GM23338 (cell line): Measurements from ENCODE around the gene HSH2D. TPM values are rescaled to one million over a fixed set of nuclear protein-coding genes. Genes with fewer than 3 reads are reported as not detected.

Experiments used
- ATAC-seq: fragments of 200-7000 bp; cut with Tn5 transposase; 3 replicates; pipeline ENCODE4 v1.9.1; 2020
- DNase-seq: peaks from one replicate; pipeline ENCODE4 v3.0.0-alpha.2; 2015; ENCODE audit warnings: low spot score
- H2AFZ ChIP-seq: fragments of 200-600 bp; sonication (generic); 2 replicates; pipeline ENCODE4 v1.8.0; 2016; ENCODE audit warnings: antibody characterized with exemption, mild to moderate bottlenecking, moderate library complexity
- H3F3A ChIP-seq: fragments of 200-600 bp; sonication (generic); replicated peaks from 2 replicates; pipeline ENCODE4 v1.8.0; 2017; ENCODE audit warnings: antibody characterized with exemption, mixed run types, low read depth
- H3K27ac ChIP-seq: fragments of 200-600 bp; sonication (generic); 2 replicates; pipeline ENCODE4 v1.6.1; 2016; ENCODE audit warnings: low read depth
- H3K27me3 ChIP-seq: fragments of 200-600 bp; sonication (generic); 2 replicates; pipeline ENCODE4 v1.8.0; 2016; ENCODE audit warnings: mild to moderate bottlenecking, mixed run types, moderate library complexity; ENCODE audit not compliant: insufficient read depth
- H3K36me3 ChIP-seq: fragments of 200-600 bp; sonication (generic); 2 replicates; pipeline ENCODE4 v1.8.0; 2016; ENCODE audit warnings: mild to moderate bottlenecking; ENCODE audit not compliant: insufficient read depth
- H3K4me1 ChIP-seq: fragments of 200-600 bp; sonication (generic); 2 replicates; pipeline ENCODE4 v1.8.0; 2016; ENCODE audit warnings: mild to moderate bottlenecking, moderate library complexity; ENCODE audit not compliant: insufficient read depth
- H3K4me2 ChIP-seq: fragments of 200-600 bp; sonication (generic); 2 replicates; pipeline ENCODE4 v1.7.1; 2017; ENCODE audit warnings: mixed run types
- H3K4me3 ChIP-seq: fragments of 200-600 bp; sonication (generic); 2 replicates; pipeline ENCODE4 v1.6.1; 2016; ENCODE audit warnings: mixed run types
- H3K79me2 ChIP-seq: fragments of 200-600 bp; sonication (generic); replicated peaks from 2 replicates; pipeline ENCODE4 v1.8.0; 2017; ENCODE audit warnings: mild to moderate bottlenecking; ENCODE audit not compliant: insufficient read depth
- H3K9me2 ChIP-seq: fragments of 200-600 bp; sonication (generic); 2 replicates; pipeline ENCODE4 v1.8.0; 2017; ENCODE audit not compliant: insufficient read depth
- H4K20me1 ChIP-seq: fragments of 200-600 bp; sonication (generic); replicated peaks from 2 replicates; pipeline ENCODE4 v1.8.0; 2017; ENCODE audit warnings: mild to moderate bottlenecking; ENCODE audit not compliant: insufficient read depth
- H3K27ac Mint-ChIP-seq: 2 replicates; pipeline ENCODE4 v1.8.0; 2020; ENCODE audit warnings: inconsistent platforms, mild to moderate bottlenecking, moderate library complexity, mixed read lengths
- H3K27me3 Mint-ChIP-seq: 3 replicates; pipeline ENCODE4 v1.8.0; 2022; ENCODE audit warnings: low read depth, mild to moderate bottlenecking, moderate library complexity, mixed read lengths, inconsistent platforms; ENCODE audit not compliant: insufficient read depth, poor library complexity
- H3K36me3 Mint-ChIP-seq: 3 replicates; pipeline ENCODE4 v1.8.0; 2021; ENCODE audit warnings: low read depth, mild to moderate bottlenecking, inconsistent platforms, moderate library complexity, mixed read lengths
- H3K4me1 Mint-ChIP-seq: 3 replicates; pipeline ENCODE4 v1.8.0; 2020; ENCODE audit warnings: mild to moderate bottlenecking, inconsistent platforms, mixed read lengths
- H3K4me3 Mint-ChIP-seq: 3 replicates; pipeline ENCODE4 v1.8.0; 2021; ENCODE audit warnings: moderate library complexity, mild to moderate bottlenecking, inconsistent platforms, mixed read lengths
- H3K9me3 Mint-ChIP-seq: 3 replicates; pipeline ENCODE4 v1.8.0; 2020; ENCODE audit warnings: moderate library complexity, mild to moderate bottlenecking, inconsistent platforms, mixed read lengths
- EZH2 ChIP-seq: fragments of 200-600 bp; sonication (generic); IDR thresholded peaks from one replicate; pipeline ENCODE4 v1.8.0; 2017; ENCODE audit warnings: antibody characterized with exemption, mild to moderate bottlenecking, low read depth; ENCODE audit not compliant: unreplicated experiment
- EZH2phosphoT487 ChIP-seq: fragments of 200-600 bp; sonication (generic); IDR thresholded peaks from one replicate; pipeline ENCODE4 v1.8.1; 2018; ENCODE audit warnings: antibody characterized with exemption; ENCODE audit not compliant: unreplicated experiment
- JUNB ChIP-seq: IDR thresholded peaks from one replicate; pipeline ENCODE4 v1.6.1; 2016; ENCODE audit warnings: antibody characterized with exemption; ENCODE audit not compliant: unreplicated experiment
- POLR2AphosphoS5 ChIP-seq: IDR thresholded peaks from 2 replicates; pipeline ENCODE4 v1.6.1; 2016; ENCODE audit warnings: antibody characterized with exemption, low read depth
- REST ChIP-seq: IDR thresholded peaks from one replicate; pipeline ENCODE4 v1.6.1; 2018; ENCODE audit warnings: antibody characterized with exemption; ENCODE audit not compliant: unreplicated experiment
- STAT1 ChIP-seq: IDR thresholded peaks from one replicate; pipeline ENCODE4 v1.6.1; 2016; ENCODE audit warnings: antibody characterized with exemption; ENCODE audit not compliant: unreplicated experiment
- ZNF114 ChIP-seq: fragments of 250-450 bp; sonication (Bioruptor Pico); IDR thresholded peaks from 2 replicates; pipeline ENCODE4 v1.5.0; 2020; ENCODE audit warnings: mild to moderate bottlenecking, moderate library complexity
- ZNF331 ChIP-seq: fragments of 250-450 bp; sonication (Bioruptor Pico); IDR thresholded peaks from 2 replicates; pipeline ENCODE4 v1.5.0; 2020; ENCODE audit warnings: low read depth, mild to moderate bottlenecking, moderate library complexity
- ZNF462 ChIP-seq: fragments of 250-450 bp; sonication (Bioruptor Pico); IDR thresholded peaks from 2 replicates; pipeline ENCODE4 v1.5.0; 2020; ENCODE audit warnings: mild to moderate bottlenecking, moderate library complexity
- polyA plus RNA-seq: library from polyadenylated mRNA; unstranded; fragments of >200 nt; fragmentation: Nextera tagmentation; extraction: Ambion mirVana; gene quantifications from 2 replicates; pipeline ENCODE4 v1.2.1, GENCODE V29; 2016
- total RNA-seq: library from RNA; depleted of rRNA; stranded (reverse); fragments of >200 nt; shearing (Covaris generic); gene quantifications from 2 replicates; pipeline ENCODE4 v1.2.3, GENCODE V29; 2014

HSH2D gene
- total and polyA plus RNA-seq, 2 experiments from 2014 or later, result 0.81 to 1.4 TPM

- DNase-seq (no peak), ATAC-seq (no peak)
- Mint-ChIP-seq H3K36me3 (peaks cover 63% of the 10 kb centered on the region), H3K4me3 (no peak overlapping the region), H3K4me1 (no peaks in the 10 kb centered on the region), H3K27me3 (peaks cover 4% of the 10 kb centered on the region), H3K27ac (no peak overlapping the region), H3K9me3 (no peaks in the 10 kb centered on the region; the same call in 2 of the 3 replicates)
- H4K20me1 ChIP-seq, result peaks cover 3% of the 10 kb centered on the region; the same call in 1 of the 2 replicates
- no peaks in the 10 kb centered on the region for H3K9me2 ChIP-seq
- no peaks in the 10 kb centered on the region for H3K79me2 ChIP-seq
- no peaks in the 10 kb centered on the region for H3F3A ChIP-seq
- no peak for TF ChIP-seq ZNF462 (CRISPR knock-in tag)
- no peak for TF ChIP-seq REST
- no peak for TF ChIP-seq ZNF114
- no peak for TF ChIP-seq POLR2AphosphoS5
- no peak for TF ChIP-seq ZNF331 (CRISPR knock-in tag)
- no peak for TF ChIP-seq STAT1
- TF ChIP-seq EZH2phosphoT487, result no peak
- TF ChIP-seq JUNB, result no peak
- no peak for TF ChIP-seq EZH2
- no peaks in the 10 kb centered on the region for H3K4me1 ChIP-seq
- no peak overlapping the region for H3K4me3 ChIP-seq
- no peak overlapping the region for H3K4me2 ChIP-seq
- no peak overlapping the region for H2AFZ ChIP-seq
- no peaks in the 10 kb centered on the region for H3K27me3 ChIP-seq
- H3K36me3 ChIP-seq, result peaks cover 14% of the 10 kb centered on the region
- no peak overlapping the region for H3K27ac ChIP-seq
These were observed 16.4 kb upstream of the HSH2D start for GRCh38 chr19:16127080-16127479.
